Measurements from ENCODE around the gene JARID2. TPM values are rescaled to one million over a fixed set of nuclear protein-coding genes. Genes with fewer than 3 reads are reported as not detected.

JARID2 gene
- total RNA-seq, 1 experiment from 2014 or later: 23.6 TPM

- Histone ChIP-seq H3K36me3 (ENCODE audit: control insufficient read depth in 1 of 2, insufficient read depth in 2 of 2, low read length in 2 of 2) (no peaks in the 10 kb centered on the region), H3K27ac (ENCODE audit: low read depth, low read length) (no peak overlapping the region), H4K20me1 (ENCODE audit: insufficient read depth) (no peaks in the 10 kb centered on the region), H3K4me3 (replicated peaks in 1 of 2; ENCODE audit: low read depth in 1 of 2, low read length in 2 of 2) (no peak overlapping the region), H3K9me2 (ENCODE audit: insufficient read depth) (no peaks in the 10 kb centered on the region), H3K79me2 (ENCODE audit: insufficient read depth, low read length) (peaks cover 87% of the 10 kb centered on the region), H3K9ac (ENCODE audit: low read length) (no peak overlapping the region), H3K4me1 (ENCODE audit: control insufficient read depth in 1 of 2, insufficient read depth in 2 of 2, low read length in 2 of 2) (peaks cover 22 to 46% of the 10 kb centered on the region in 2 experiments), H3K9me3 (ENCODE audit: control insufficient read depth in 1 of 2, insufficient read depth in 1 of 2, low read depth in 1 of 2, low read length in 2 of 2) (no peaks in the 10 kb centered on the region), H3K27me3 (ENCODE audit: insufficient read depth, low read length) (no peaks in the 10 kb centered on the region), H2AFZ (ENCODE audit: low read depth, low read length, poor library complexity, severe bottlenecking) (no peak overlapping the region), H3K4me2 (ENCODE audit: low read length) (peak overlapping the region; percentile 60)
- ATAC-seq: no peak
- intact Hi-C loops (cut with micrococcal nuclease): no loop called here
- TF ChIP-seq ELF1 (IDR thresholded peaks at IDR 0.05; ENCODE audit: borderline replicate concordance, low read depth): no peak
- no peak for TF ChIP-seq EZH2phosphoT487 (IDR thresholded peaks at IDR 0.05; ENCODE audit: borderline replicate concordance)
- TF ChIP-seq MAX (IDR thresholded peaks at IDR 0.05): no peak
- ChIA-PET RAD21 (ENCODE audit: low non-redundant PET in 1 of 2, low total read pairs in 2 of 2, uncharacterized antibody in 2 of 2, unreplicated experiment in 2 of 2) (no interaction called here), POLR2A (no interaction called here), CTCF (no interaction called here)
- no peak for DNase-seq (ENCODE audit: low read depth, low spot score)
- BruUV-seq (replicated peaks): no TSS peak
Measured at GRCh38 chr6:15290067-15290680, 44.3 kb downstream of the JARID2 start.

GRCh38 chr6:15290962-15291704 lies 45.3 kb downstream of the JARID2 start:
- ATAC-seq: no peak
- DNase-seq (ENCODE audit: low read depth, low spot score): no peak
- intact Hi-C loops (cut with micrococcal nuclease): no loop called here
- RAD21 ChIA-PET (ENCODE audit: low non-redundant PET in 1 of 2, low total read pairs in 2 of 2, uncharacterized antibody in 2 of 2, unreplicated experiment in 2 of 2): no interaction called here
- no TSS peak for BruUV-seq (replicated peaks)
- POLR2A ChIA-PET: no interaction called here
- H3K9ac ChIP-seq (ENCODE audit: low read length): no peak overlapping the region
- H3K27me3 ChIP-seq (ENCODE audit: insufficient read depth, low read length): no peaks in the 10 kb centered on the region
- CTCF ChIA-PET: no interaction called here
- H4K20me1 ChIP-seq (ENCODE audit: insufficient read depth): no peaks in the 10 kb centered on the region
- no peak overlapping the region for H2AFZ ChIP-seq (ENCODE audit: low read depth, low read length, poor library complexity, severe bottlenecking)
- peaks cover 17 to 38% of the 10 kb centered on the region in 2 experiments for H3K4me1 ChIP-seq (ENCODE audit: control insufficient read depth in 1 of 2, insufficient read depth in 2 of 2, low read length in 2 of 2)
- no peaks in the 10 kb centered on the region for H3K9me3 ChIP-seq (ENCODE audit: control insufficient read depth in 1 of 2, insufficient read depth in 1 of 2, low read depth in 1 of 2, low read length in 2 of 2)
- H3K4me2 ChIP-seq (ENCODE audit: low read length): no peak overlapping the region
- no peak overlapping the region for H3K27ac ChIP-seq (ENCODE audit: low read depth, low read length)
- no peaks in the 10 kb centered on the region for H3K9me2 ChIP-seq (ENCODE audit: insufficient read depth)
- no peaks in the 10 kb centered on the region for H3K36me3 ChIP-seq (ENCODE audit: control insufficient read depth in 1 of 2, insufficient read depth in 2 of 2, low read length in 2 of 2)
- peaks cover 85% of the 10 kb centered on the region for H3K79me2 ChIP-seq (ENCODE audit: insufficient read depth, low read length)
- H3K4me3 ChIP-seq (replicated peaks in 1 of 2; ENCODE audit: low read depth in 1 of 2, low read length in 2 of 2): no peak overlapping the region
- TF ChIP-seq SIN3A (IDR thresholded peaks at IDR 0.05; ENCODE audit: low read depth) (no peak), EZH2 (IDR thresholded peaks at IDR 0.05) (no peak), POLR2AphosphoS5 (IDR thresholded peaks at IDR 0.05; ENCODE audit: low read depth, low read length) (no peak), YY1 (IDR thresholded peaks at IDR 0.05; ENCODE audit: extremely low read depth, insufficient replicate concordance, low read depth, low read length) (no peak), POLR2A (IDR thresholded peaks at IDR 0.05; ENCODE audit: borderline replicate concordance, extremely low read depth, insufficient read depth, insufficient read length) (no peak), TCF7L2 (IDR thresholded peaks at IDR 0.05; ENCODE audit: borderline replicate concordance, extremely low read depth, insufficient read depth, insufficient read length) (no peak), EGR1 (IDR thresholded peaks at IDR 0.05; ENCODE audit: low read depth) (no peak), CEBPB (IDR thresholded peaks at IDR 0.05; ENCODE audit: low read depth) (no peak), CBX3 (IDR thresholded peaks at IDR 0.05; ENCODE audit: low read depth) (no peak), CTCF (IDR thresholded peaks at IDR 0.05 in 2 of 3, conservative IDR thresholded peaks at IDR 0.05 in 1 of 3; ENCODE audit: borderline replicate concordance in 1 of 3, insufficient read depth in 1 of 3, low read depth in 2 of 3, low read length in 2 of 3) (no peak), JUND (IDR thresholded peaks at IDR 0.05) (no peak), FOSL1 (IDR thresholded peaks at IDR 0.05; ENCODE audit: low read depth) (no peak)
